Fibroblast of mammary gland (primary cell): ENCODE measurements around the gene BIRC6.
"Not testable (repeated sequence)": the region's sequence is repeated elsewhere in the genome, so short reads cannot be mapped to it uniquely, and the experiment has no call there.

Experiments used
- DNase-seq: peaks from one replicate; pipeline ENCODE4 v3.0.0-alpha.2; 2010; ENCODE audit warnings: low read depth
- H3K4me3 ChIP-seq: 2 replicates; pipeline ENCODE4 v1.5.1; 2011; ENCODE audit warnings: low read depth, mild to moderate bottlenecking, low read length, moderate library complexity; ENCODE audit not compliant: control insufficient read depth
- CTCF ChIP-seq: conservative IDR thresholded peaks from 2 replicates; pipeline ENCODE4 v1.5.1; 2011; ENCODE audit warnings: low read depth, low read length, inconsistent platforms; ENCODE audit not compliant: control insufficient read depth, insufficient read depth

Gene BIRC6

GRCh38 chr2:32355976-32356680, 695 bp upstream of the BIRC6 start:
- DNase-seq, result no peak
- H3K4me3 ChIP-seq, result peak overlapping the region; percentile 91
- TF ChIP-seq CTCF, result no peak

GRCh38 chr2:32357318-32358110, 691 bp downstream of the BIRC6 start:
- peak overlapping the region; percentile 91 for H3K4me3 ChIP-seq
- peak; percentile 25 for DNase-seq
- no peak for TF ChIP-seq CTCF

GRCh38 chr2:32358111-32358482, 1.3 kb downstream of the BIRC6 start:
- TF ChIP-seq CTCF, result no peak
- peak overlapping the region; percentile 91 for H3K4me3 ChIP-seq
- DNase-seq, result peak; percentile 19

- DNase-seq, result peak; percentile 72
- no peak overlapping the region for H3K4me3 ChIP-seq
- no peak for TF ChIP-seq CTCF
These were observed 3.6 kb downstream of the BIRC6 start for GRCh38 chr2:32360416-32360815.

GRCh38 chr2:32362997-32363396, 6.2 kb downstream of the BIRC6 start:
- H3K4me3 ChIP-seq, DNase-seq: not testable (repeated sequence)

GRCh38 chr2:32363597-32363996, 6.8 kb downstream of the BIRC6 start:
- peak; percentile 4 for DNase-seq
- no peak overlapping the region for H3K4me3 ChIP-seq
- no peak for TF ChIP-seq CTCF

- not testable (repeated sequence) for H3K4me3 ChIP-seq, DNase-seq
These were observed 7.5 kb downstream of the BIRC6 start for GRCh38 chr2:32364290-32364689.

- DNase-seq, H3K4me3 ChIP-seq: not testable (repeated sequence)
These were observed 8.9 kb downstream of the BIRC6 start for GRCh38 chr2:32365679-32366078.
